ENCODE results near the gene FICD.

Gene FICD

DNA sequence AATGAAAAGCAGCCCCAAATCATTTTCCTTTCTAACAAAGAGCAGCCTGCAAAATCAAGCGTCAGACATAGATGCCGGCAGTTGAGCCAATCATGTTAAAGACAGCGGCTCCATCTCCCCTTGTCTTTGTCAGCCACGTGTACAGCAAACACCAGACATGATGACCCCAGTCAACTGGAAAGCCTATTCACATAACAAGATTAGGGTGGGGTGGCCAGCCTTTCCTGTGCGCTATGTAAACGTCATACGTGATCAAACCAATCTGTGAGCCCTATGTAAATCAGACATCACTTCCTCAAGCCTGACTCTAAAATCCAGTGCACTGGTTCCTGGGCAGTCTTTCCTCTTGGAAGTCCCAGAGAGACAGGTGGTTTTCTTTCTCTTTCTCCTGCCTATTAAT lies 9.9 kb upstream of the FICD start:
- peak; percentile 56 for DNase-seq

DNA sequence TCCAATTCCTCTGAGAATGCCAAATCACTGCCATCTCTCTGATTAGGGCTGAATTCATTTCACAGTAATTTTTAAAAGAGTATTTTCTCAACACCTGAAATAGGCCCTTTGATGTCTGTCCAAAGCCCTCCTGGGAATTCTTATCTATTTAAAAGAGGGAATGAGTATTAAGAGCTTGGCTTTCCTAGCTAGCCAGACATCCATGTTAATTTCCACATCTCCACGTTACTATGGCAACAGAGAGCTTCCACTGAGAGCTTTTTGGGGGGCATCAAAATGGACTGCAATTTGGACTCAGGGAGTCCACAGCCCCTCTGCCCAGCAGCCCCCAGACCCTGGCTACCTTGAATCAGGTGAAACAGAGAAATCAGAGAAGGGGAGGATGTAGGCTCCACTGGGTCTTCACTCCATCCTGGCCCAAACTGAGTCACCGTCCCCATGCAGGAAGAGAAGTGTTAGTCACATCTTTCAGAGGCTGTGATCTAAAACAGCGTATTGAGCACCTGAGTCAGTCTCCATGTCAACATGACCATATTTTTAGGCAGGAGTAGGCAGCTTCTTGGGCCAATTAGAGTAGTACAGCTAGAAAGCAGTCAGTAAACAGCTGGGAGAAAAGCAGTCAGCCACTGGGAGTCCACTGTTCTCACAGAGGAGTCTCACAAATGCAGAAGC lies 7.0 kb upstream of the FICD start:
- no peak for DNase-seq

DNA sequence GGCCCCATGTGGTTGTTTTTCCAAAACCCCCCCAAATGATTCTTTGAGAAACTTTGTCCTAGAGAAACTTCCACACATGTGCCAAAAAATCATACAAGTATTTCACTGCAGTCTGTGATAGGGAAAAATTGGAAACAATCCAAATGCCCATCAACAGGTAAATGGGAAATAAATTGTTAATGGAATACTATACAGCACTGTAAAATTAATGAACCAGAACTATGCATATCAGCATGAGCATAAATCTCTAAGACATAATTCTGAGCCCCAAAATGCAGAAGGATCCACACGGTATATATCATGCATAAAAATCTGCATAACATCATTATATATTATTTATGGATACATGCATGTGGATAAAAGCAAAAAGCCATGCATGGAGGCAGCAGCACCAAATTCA lies 5.3 kb upstream of the FICD start:
- no peak for DNase-seq

DNA sequence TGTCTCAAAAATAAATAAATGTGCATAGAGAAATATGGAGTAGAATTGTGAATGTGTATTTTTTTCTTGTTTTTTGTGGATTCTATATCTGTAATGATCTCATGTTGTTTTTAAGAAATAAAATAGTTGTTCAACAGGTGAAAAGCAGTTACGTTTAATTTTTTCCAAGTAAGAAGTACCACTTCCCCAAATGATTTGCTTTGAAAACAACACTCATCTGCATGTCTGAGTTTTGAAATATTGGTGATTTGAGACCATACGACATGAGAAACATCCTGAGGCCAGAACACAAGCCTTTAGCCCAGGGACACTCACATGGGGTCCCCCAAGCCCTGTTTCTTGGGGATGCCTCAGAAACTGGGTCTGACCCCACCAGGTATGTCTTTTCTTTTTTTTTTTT lies 4.2 kb upstream of the FICD start:
- no peak for DNase-seq

DNA sequence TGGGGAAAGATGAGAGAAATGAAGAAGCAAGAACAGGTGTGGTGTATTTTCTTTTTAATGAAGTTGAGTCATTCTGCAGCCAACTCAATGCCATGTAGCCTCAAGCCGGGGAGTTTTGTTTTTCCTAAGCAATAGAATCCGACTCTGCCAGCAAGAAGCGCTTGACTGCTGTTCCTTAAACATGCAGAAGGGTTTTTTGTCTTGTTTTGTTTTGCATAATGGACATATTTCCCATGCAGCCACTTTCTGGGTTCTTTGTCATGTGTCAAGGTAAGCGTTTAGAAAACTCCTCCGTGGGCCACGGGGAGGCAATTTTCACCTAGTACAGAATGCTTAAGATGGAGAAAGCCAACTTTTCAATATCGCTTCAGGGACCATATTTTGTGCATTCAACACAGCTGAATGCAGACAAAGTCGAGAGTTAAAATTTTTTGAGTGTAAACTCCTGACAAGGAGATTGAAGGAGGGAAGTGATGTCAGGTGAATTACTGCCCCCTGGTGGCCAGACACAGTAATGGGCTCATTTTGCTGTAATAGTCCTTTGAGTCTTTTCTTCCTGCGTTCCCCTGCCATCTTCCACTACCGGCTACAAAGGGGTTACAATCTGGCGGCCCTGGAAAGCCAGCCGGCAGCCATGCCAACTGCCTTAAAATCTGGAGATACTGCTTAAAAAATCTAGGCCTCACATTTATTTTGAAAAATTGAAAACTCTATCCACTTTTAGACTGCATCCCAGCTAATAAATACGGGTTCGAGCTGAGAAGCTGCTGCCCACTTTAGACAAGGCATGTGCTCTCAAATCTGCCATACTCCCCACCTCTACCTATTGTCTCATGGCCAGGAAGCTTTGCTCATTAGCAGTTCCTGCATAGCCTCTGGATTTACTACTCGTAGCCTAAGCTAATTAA lies 3.2 kb upstream of the FICD start:
- DNase-seq, result peak; percentile 76

DNA sequence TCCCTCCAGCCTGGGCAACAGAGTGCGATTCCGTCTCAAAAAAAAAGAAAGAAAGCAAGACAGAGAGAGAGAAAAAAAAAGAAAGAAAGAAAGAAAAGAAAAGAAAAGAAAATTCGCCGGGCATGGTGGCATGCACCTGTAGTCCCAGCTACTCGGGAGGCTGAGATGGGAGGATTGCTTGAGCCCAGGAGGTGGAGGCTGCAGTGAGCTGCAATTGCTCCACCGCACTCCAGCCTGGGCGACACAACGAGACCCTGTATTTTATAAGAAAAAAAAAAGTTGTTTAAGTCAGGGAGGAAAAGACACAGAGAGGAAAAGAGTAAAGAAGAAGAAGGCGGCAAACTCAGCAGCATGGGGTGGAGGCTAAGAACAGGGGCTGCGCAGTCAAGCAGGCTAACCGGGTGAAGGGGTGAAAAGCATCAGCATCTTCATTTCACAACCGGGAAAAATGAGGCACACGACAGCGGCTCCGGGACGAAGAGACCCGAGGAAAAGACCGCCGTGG lies 557 bp upstream of the FICD start:
- no peak for DNase-seq

DNA sequence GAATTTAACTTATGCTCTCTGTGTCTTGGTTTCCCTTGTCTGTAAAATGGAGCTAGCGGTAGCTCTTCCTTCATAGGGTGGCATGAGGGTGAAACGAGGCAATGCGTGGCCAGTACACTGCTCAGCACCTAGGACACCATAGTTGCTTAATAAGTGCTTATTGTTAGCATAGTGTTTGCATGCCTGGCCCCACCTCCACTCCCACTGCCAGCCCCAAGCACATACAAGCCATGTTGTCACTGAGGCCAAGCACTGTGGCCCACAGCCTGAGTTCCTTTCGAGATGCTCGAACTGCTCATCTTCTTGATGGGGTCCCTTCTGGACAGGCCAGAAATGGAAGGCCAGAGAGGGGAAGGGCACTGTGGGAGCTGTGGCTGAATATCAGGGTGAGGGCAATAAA lies 839 bp downstream of the FICD start:
- DNase-seq, result peak; percentile 56

DNA sequence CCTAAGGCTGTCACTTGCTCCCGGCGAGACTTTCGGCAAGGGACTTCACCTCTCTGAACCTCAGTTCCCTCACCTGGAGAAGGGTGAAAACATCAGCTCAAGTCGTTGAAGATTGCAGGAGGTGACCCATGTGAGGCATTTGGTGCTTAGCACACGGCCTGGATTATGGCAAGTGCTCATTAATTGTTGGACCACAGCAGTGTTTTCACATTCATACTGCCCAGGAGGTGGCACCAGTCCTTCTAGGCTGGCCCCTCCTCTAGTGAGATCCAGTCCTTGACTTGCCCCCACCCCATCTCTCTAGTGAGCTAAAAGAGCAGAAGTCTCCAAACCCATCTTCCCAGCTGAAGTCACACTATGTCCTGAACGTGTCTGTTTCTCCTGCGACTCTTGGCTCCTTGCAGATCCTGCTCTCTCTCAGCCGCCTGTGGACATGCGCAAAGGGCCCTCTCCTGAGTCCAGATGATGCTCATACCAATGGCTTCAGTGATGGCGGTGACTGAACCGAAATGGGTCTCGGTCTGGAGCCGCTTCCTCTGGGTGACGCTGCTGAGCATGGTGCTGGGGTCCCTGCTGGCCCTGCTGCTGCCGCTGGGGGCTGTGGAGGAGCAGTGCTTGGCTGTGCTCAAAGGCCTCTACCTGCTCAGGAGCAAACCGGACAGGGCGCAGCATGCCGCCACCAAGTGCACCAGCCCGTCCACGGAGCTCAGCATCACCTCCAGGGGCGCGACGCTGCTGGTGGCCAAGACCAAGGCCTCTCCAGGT lies 1.6 kb downstream of the FICD start:
- peak; percentile 36 for DNase-seq

DNA sequence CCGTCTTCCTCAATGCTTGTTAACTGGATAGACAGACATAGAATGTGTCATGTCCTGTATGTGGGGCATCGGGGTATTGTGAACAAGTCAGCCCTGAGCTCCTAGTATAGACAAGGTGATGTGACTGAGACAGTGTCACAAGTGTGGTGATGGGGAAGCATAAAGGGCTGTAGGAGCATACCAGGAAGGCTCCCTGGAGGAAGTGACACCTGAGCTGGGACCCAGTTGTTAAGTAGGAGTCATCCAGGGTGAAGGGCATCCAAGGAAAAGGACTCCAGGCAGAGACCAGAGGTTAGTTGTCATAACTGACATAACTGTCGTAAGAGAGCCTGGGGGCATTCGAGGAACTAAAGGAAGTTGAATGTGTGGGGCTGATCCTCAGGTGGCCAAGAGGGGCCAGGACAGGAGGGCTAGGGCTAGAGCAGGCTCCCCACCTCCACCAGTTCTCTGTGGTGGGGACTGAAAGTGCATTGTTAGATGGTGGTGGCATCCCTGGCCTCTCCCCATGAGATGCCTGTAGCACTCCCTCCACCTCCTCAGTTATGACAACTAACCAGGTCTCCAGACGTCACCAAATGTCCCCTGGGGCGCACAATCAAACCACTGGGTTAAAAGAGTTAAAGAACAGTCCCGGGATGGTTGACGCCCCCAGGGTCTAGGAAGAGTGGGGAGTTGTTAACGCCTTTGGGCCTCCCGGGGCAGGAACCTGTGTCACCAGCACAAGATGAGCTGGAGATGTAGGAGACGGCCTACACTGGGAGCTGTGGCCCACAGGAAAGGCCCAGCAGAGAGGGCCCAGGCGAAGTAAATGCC lies 2.4 kb downstream of the FICD start:
- no peak for DNase-seq

DNA sequence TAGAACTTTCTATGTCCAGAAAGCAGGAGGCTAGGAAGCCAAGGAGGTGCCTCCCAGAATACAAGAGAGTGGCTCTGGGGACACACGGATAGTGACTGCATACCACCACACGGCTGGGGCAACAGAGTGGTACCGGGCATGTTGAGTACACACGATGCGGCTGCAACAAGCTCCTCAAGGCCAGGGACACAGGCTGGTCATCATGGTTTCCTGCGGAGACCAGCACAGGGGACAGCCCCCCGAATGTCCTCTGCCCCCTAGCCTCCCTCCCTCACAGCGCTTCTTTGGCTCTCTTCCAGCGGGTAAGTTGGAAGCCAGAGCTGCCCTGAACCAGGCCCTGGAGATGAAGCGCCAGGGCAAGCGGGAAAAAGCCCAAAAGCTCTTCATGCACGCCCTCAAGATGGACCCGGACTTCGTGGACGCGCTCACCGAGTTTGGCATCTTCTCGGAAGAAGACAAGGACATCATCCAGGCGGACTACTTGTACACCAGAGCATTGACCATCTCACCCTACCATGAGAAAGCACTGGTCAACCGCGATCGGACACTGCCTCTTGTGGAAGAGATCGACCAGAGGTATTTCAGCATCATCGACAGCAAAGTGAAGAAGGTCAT lies 3.1 kb downstream of the FICD start:
- DNase-seq, result no peak

DNA sequence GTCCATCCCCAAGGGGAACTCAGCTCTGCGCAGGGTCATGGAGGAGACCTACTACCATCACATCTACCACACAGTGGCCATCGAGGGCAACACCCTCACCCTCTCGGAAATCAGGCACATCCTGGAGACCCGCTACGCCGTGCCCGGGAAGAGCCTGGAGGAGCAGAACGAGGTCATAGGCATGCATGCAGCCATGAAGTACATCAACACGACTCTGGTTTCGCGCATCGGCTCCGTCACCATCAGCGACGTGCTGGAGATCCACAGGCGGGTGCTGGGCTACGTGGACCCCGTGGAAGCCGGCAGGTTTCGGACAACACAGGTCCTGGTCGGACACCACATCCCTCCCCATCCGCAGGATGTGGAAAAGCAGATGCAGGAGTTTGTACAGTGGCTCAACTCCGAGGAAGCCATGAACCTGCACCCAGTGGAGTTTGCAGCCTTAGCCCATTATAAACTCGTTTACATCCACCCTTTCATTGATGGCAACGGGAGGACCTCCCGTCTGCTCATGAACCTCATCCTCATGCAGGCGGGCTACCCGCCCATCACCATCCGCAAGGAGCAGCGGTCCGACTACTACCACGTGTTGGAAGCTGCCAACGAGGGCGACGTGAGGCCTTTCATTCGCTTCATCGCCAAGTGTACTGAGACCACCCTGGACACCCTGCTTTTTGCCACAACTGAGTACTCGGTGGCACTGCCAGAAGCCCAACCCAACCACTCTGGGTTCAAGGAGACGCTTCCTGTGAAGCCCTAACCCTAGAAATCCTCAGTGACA lies 3.8 kb downstream of the FICD start:
- no peak for DNase-seq

DNA sequence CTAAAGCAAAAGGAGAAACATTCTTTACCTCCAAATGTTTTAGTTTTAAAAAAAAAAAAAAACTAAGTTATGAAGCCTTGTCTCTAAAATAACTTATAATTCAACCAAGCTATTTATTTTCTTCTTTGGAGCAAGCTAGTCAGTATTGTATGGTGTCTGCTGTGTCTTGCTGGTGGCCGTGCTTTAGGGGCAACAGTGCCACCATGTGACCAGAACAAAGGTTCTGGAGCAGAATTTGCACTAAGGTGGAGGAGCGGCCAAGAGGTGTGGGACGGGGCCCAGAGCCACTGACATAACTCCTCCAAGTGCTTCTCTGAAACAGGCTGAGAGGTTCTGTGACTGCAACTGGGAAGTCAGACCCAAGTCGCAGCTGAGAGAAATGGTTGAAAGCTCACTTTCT lies 4.5 kb downstream of the FICD start:
- no peak for DNase-seq

DNA sequence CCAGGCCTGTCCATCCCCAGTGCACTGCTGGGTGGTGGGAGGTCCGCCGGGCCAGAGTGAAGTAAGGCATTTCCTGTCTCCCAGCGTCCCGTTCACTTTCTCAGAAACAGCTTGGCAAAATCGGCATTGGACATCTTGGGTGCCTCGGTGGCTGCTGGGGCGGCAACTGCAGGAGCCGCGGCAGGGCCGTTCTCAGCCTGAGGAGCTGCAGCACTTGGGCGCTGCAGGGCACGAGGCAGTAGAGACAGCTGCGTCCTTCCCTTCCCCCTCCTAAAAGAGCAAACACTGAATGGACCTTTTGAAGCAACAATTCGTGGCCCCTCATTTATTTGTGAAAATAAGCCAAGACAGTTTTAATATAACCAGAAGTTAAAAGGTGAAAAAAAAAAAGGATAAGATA lies 8.3 kb downstream of the FICD start:
- DNase-seq, result no peak

DNA sequence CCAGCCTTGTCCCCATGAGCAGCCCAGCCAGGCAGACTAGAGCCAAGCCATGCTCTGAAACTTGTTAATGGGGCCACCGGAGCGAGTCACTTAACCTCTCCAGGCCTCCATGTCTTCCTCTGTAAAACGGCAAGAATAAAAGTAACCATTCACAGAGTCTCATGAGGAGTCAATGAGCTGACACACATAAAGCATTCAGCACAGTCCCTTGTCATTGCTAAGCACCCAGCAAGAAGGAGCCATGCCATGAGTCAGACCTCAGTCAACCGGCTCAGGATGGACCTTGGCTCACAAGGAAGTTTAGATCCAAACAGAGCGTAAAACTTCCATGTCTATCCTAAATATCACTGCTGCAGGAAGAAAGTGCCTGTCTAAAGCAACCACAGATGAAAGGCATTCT lies 10.6 kb downstream of the FICD start:
- DNase-seq, result no peak

DNA sequence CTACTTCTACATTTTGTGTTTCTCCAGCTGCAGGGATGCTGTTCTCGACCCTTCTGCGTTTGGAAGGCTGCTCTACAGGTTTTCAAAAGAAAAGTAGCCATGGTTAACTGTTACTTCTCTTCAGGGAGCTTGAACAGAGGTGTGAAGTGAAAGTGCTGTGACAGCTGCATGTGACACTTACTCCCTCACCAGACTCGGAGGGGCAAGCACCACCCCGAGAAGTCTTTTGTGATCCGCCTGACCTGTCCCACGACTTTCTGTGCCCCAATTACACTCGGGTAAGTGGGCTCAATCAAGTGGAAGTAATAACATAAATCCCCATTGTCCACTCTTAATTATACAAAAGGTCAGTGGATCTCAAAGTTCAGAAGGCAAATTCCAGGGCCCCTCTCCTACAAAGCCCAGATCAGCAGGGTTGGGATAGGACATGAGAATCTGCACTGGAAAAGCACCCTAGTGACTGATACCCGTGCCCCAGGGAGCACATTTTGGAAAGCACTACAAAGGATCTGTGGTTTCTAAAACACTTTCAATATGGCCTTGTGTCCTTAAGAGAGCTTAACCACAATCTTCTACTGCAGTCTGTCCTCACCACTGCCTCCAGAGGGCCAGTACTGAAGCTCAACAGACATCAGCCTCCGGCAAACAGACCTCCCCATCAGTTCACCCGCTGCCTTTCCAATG lies 11.5 kb downstream of the FICD start:
- DNase-seq, result no peak

DNA sequence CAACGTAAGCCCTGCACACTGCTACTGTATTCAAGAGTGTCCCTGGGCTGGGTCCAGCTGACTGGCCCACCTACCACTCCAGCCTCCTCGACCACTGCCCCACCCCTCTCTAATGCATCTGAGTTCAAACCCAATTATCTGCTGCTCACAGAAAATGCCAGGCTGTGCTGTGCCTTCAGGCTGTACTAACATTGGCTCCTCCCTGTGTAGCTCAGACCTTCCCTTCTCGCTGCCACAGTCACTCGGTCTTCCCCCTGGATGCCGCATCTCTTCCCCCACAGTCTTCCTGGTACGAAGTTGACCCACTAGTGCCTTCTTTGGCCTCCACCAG lies 12.1 kb downstream of the FICD start:
- no peak for DNase-seq

DNA sequence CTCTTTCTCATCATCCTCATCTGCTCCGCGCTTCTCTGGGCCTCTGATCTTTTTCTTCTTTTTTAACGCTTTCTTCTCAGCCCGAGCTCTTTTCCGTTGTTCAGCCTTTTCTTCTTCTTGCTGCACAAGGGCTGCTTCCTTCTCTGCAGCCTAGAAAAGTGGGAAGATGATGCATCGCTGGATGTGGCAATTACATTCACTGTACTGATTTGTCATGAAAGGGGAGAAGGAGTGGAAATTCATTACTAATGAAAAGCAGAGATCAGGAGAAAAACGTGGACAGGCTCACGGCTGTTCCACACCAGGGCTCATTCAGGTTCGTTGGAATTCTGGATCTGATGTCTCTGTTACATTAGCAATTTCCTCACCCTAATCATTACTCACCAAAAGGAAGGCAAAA lies 15.1 kb downstream of the FICD start:
- no peak for DNase-seq

DNA sequence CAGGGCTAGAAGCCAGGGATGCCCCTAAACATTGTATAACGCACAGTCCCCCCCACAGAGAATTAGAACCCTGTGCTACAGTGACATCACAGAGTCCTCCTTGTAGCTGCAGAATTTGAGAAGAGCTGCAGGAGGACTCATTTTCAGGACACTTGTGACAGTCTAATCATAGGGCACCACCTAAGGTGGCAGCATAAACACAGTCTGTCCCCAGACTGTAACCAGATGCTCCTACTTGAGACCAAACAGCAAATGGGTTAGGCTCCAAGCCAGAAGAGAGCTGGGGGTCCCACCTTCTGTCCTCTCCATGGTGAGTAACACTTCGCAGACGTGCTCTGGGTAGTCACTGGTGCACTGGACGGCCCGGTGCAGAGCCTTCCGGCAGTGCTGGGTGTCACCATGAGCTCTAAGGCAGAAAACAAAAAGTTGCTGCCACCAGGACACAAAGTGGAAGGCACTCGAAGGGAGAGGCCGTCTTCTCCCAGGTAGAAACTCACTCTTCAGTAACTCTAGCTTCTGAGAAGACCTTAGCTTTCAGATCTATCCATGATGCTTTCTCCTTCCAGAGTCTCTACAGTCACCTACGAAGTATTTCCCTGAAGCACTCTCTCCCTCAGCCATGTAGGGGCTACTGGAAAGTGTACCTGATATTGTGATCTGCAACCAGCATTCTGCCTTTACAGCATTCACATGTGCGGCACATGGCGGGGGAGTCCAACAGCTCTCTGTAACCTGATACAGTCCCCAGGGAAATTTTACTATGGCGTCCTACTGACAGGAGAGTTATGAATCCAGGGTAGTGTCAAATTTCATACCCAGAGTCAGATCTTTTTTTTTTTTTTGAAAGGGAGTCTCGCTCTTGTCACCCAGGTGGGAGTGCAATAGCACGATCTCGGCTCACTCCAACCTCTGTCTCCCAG lies 17.1 kb downstream of the FICD start:
- DNase-seq, result peak; percentile 84

DNA sequence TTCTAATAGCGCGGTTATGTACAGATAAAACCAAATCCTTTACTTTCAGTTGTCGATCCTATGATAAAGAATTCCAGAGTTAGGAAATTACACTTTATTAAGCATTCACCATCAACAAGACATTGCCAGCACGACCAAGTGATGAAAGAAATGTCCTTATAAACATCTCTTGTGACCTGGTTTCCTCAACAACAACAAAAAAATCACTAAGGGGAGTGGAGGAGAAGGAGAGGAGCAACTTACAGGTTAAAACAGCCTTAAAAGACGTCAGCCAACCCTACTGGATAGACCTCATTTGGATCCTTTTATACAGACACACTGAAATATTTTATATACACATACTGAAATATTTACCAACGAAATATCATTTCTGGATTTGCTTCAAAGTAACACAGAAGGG lies 23.1 kb downstream of the FICD start:
- no peak for DNase-seq

Data from NCI-H69 (cell line).